ENCODE results near the gene ALOX5. TPM values are rescaled to one million over a fixed set of nuclear protein-coding genes. Genes with fewer than 3 reads are reported as not detected.

Gene ALOX5
- total RNA-seq, 2 experiments from 2014 or later, result 0.56 to 0.60 TPM

DNA sequence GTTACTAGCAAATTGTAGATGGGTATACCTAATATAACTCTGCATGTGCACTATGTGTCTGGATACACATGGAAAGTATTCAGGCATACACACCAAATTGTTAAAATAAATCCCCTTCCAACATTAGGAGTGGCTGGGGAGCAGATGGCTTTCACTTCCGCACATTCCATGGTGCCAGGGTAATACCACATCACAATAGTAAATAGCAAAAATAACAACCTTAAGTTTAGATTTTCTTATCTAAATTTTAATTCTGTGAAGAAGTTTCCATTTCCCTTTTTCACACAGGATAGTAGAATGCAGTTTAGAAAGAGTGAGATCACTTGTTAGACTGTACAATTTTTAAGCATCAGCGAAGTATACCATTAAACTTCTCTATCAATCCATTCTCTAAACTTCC, 5.8 kb upstream of the ALOX5 start:
- ATAC-seq, result no peak
- TF ChIP-seq, protein P1, sequence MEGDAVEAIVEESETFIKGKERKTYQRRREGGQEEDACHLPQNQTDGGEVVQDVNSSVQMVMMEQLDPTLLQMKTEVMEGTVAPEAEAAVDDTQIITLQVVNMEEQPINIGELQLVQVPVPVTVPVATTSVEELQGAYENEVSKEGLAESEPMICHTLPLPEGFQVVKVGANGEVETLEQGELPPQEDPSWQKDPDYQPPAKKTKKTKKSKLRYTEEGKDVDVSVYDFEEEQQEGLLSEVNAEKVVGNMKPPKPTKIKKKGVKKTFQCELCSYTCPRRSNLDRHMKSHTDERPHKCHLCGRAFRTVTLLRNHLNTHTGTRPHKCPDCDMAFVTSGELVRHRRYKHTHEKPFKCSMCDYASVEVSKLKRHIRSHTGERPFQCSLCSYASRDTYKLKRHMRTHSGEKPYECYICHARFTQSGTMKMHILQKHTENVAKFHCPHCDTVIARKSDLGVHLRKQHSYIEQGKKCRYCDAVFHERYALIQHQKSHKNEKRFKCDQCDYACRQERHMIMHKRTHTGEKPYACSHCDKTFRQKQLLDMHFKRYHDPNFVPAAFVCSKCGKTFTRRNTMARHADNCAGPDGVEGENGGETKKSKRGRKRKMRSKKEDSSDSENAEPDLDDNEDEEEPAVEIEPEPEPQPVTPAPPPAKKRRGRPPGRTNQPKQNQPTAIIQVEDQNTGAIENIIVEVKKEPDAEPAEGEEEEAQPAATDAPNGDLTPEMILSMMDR (IDR thresholded peaks at IDR 0.05), result no peak

GRCh38 chr10:45370202-45370955, 3.6 kb upstream of the ALOX5 start:
- ATAC-seq, result no peak
- no peak for DNase-seq
- ChIA-PET POLR2A (no interaction called here), CTCF (no interaction called here)
- no peak overlapping the region for H3K4me3 Mint-ChIP-seq
- no peaks in the 10 kb centered on the region for H3K36me3 Mint-ChIP-seq (ENCODE audit: low read depth)
- H3K9me3 Mint-ChIP-seq, result no peaks in the 10 kb centered on the region
- TF ChIP-seq, protein P1 (IDR thresholded peaks at IDR 0.05), result no peak
- H3K27me3 Mint-ChIP-seq, result peaks cover 32% of the 10 kb centered on the region
- H3K27ac Mint-ChIP-seq, result no peak overlapping the region
- peaks cover 8% of the 10 kb centered on the region for H3K4me1 Mint-ChIP-seq (ENCODE audit: low read depth)
- intact Hi-C loops (cut with micrococcal nuclease), result no loop called here

More for the DNA sequence above, 5.8 kb upstream of the ALOX5 start:
- ChIA-PET POLR2A (no interaction called here), CTCF (no interaction called here)
- DNase-seq, result no peak
- Mint-ChIP-seq H3K27ac (no peak overlapping the region), H3K9me3 (no peaks in the 10 kb centered on the region), H3K4me1 (ENCODE audit: low read depth) (peaks cover 4% of the 10 kb centered on the region), H3K27me3 (peaks cover 25% of the 10 kb centered on the region), H3K4me3 (no peak overlapping the region), H3K36me3 (ENCODE audit: low read depth) (no peaks in the 10 kb centered on the region)
- intact Hi-C loops (cut with micrococcal nuclease), result no loop called here

GRCh38 chr10:45371560-45371959, 2.5 kb upstream of the ALOX5 start:
- H3K4me1 Mint-ChIP-seq (ENCODE audit: low read depth), result peaks cover 12% of the 10 kb centered on the region
- no peak for DNase-seq
- POLR2A ChIA-PET, result no interaction called here

GRCh38 chr10:45372251-45372951, 1.6 kb upstream of the ALOX5 start:
- TF ChIP-seq, protein P1 (IDR thresholded peaks at IDR 0.05), result no peak
- intact Hi-C loops (cut with micrococcal nuclease), result no loop called here
- ATAC-seq (no peak), DNase-seq (no peak)
- Mint-ChIP-seq H3K27ac (no peak overlapping the region), H3K4me3 (peak overlapping the region; percentile 75), H3K36me3 (ENCODE audit: low read depth) (no peaks in the 10 kb centered on the region), H3K27me3 (peaks cover 37% of the 10 kb centered on the region), H3K4me1 (ENCODE audit: low read depth) (peaks cover 12% of the 10 kb centered on the region), H3K9me3 (no peaks in the 10 kb centered on the region)
- CTCF ChIA-PET, result no interaction called here
- POLR2A ChIA-PET, result no interaction called here

More at GRCh38 chr10:45371560-45371959, 2.5 kb upstream of the ALOX5 start:
- no peaks in the 10 kb centered on the region for H3K9me3 Mint-ChIP-seq
- ATAC-seq, result no peak
- TF ChIP-seq, protein P1 (IDR thresholded peaks at IDR 0.05), result no peak
- H3K27ac Mint-ChIP-seq, result no peak overlapping the region
- CTCF ChIA-PET, result no interaction called here
- H3K4me3 Mint-ChIP-seq, result no peak overlapping the region
- intact Hi-C loops (cut with micrococcal nuclease), result no loop called here
- no peaks in the 10 kb centered on the region for H3K36me3 Mint-ChIP-seq (ENCODE audit: low read depth)
- H3K27me3 Mint-ChIP-seq, result peaks cover 38% of the 10 kb centered on the region

DNA sequence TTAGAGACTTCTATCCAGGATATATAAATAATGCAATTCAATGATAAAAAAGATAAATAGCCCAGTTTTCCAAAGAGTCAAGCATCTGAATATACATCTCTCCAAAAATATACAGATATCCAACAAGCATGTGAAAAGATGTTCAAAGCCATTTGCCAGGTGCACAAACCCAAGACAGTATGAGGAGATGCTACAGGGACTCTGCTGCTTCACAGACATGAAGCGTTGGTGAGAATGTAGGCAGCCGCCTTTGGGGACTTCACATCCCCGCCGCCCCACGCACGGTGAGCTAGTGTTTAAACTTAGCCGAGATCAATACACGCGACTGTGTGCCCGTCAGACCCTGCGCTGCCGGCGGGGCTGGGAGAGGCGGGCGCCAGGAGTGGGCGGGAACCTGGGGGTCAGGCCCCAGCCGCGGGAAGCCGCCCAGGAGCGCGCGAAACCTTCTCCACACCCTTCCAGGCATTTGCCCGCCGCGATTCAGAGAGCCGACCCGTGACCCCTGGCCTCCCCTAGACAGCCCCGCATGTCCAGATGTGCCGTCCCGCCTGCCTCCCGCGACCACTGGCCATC, 927 bp upstream of the ALOX5 start:
- peaks cover 38% of the 10 kb centered on the region for H3K27me3 Mint-ChIP-seq
- DNase-seq (peak; percentile 51), ATAC-seq (peak; percentile 29)
- TF ChIP-seq, protein P1 (IDR thresholded peaks at IDR 0.05), result no peak
- no peaks in the 10 kb centered on the region for H3K36me3 Mint-ChIP-seq (ENCODE audit: low read depth)
- ChIA-PET POLR2A (no interaction called here), CTCF (no interaction called here)
- peak overlapping the region; percentile 75 for H3K4me3 Mint-ChIP-seq
- H3K27ac Mint-ChIP-seq, result no peak overlapping the region
- peaks cover 12% of the 10 kb centered on the region for H3K4me1 Mint-ChIP-seq (ENCODE audit: low read depth)
- intact Hi-C loops (cut with micrococcal nuclease), result no loop called here
- H3K9me3 Mint-ChIP-seq, result no peaks in the 10 kb centered on the region

All from activated CD8-positive, alpha-beta T cell treated with anti-CD3 and anti-CD28 coated beads for 36 hours (primary cell).